GM12878 (cell line): Measurements from ENCODE around the gene RGL1. TPM values are rescaled to one million over a fixed set of nuclear protein-coding genes. Genes with fewer than 3 reads are reported as not detected.

Experiments
- CEBPB ChIP-seq, 2 experiments: fragments of 150-350 bp in 1 of 2; IDR thresholded peaks; 2 replicates each; pipeline ENCODE4 v1.6.1; 2012 to 2014; ENCODE audit warnings: low read depth in 2 of 2, low read length in 2 of 2, borderline replicate concordance in 1 of 2, inconsistent platforms in 1 of 2
- CREM ChIP-seq: IDR thresholded peaks from 2 replicates; pipeline ENCODE4 v1.6.1; 2014; ENCODE audit warnings: antibody characterized with exemption, low read depth
- E2F8 ChIP-seq: fragments of 450-650 bp; IDR thresholded peaks from 2 replicates; pipeline ENCODE4 v1.6.1; 2018; ENCODE audit warnings: mild to moderate bottlenecking, low read depth, moderate library complexity; ENCODE audit not compliant: partially characterized antibody
- IKZF2 ChIP-seq, 2 experiments: fragments of 450-650 bp; IDR thresholded peaks; 2 replicates each; pipeline ENCODE4 v1.6.1; 2017; ENCODE audit warnings: mild to moderate bottlenecking in 2 of 2, moderate library complexity in 2 of 2
- JUNB ChIP-seq: IDR thresholded peaks from 2 replicates; pipeline ENCODE4 v1.6.1; 2016; ENCODE audit warnings: antibody characterized with exemption, mild to moderate bottlenecking
- NBN ChIP-seq: fragments of 450-650 bp; IDR thresholded peaks from 2 replicates; pipeline ENCODE4 v1.6.1; 2016
- RELB ChIP-seq: fragments of 450-650 bp; IDR thresholded peaks from 2 replicates; pipeline ENCODE4 v1.6.1; 2017; ENCODE audit warnings: low read depth, mild to moderate bottlenecking, moderate library complexity
- SREBF2 ChIP-seq: IDR thresholded peaks from 2 replicates; pipeline ENCODE4 v1.6.1; 2012; ENCODE audit warnings: mild to moderate bottlenecking, low read length
- TARDBP ChIP-seq: IDR thresholded peaks from 2 replicates; pipeline ENCODE4 v1.6.1; 2016; ENCODE audit warnings: borderline replicate concordance
- WRNIP1 ChIP-seq: IDR thresholded peaks from 2 replicates; pipeline ENCODE4 v1.6.1; 2011; ENCODE audit warnings: low read depth, low read length, improper control_type of control experiment, borderline replicate concordance
- YY1 ChIP-seq: IDR thresholded peaks from 2 replicates; pipeline ENCODE4 v1.6.1; 2011; ENCODE audit warnings: low read depth, mild to moderate bottlenecking, low read length
- ZBTB33 ChIP-seq: fragments of 450-650 bp; IDR thresholded peaks from 2 replicates; pipeline ENCODE4 v1.6.1; 2017; ENCODE audit warnings: mild to moderate bottlenecking
- polyA plus RNA-seq, 11 experiments: library from polyadenylated mRNA; depleted of rRNA in 4 of 11; unstranded in 6 of 11; stranded (reverse) in 5 of 11; fragments of >200 nt; fragmentation: Nextera tagmentation in 4 of 11; fragmentation: Illumina TruSeq in 1 of 11; extraction: Ambion mirVana in 4 of 11; extraction: Trizol in 1 of 11; gene quantifications; 1 replicate in 1 of 11; 2 replicates in 10 of 11; pipeline versions ENCODE4 v1.2.1 to v1.2.3, GENCODE V29; 2011 to 2016; ENCODE audit warnings: inconsistent platforms in 2 of 11, missing spikeins in 2 of 11, low read depth in 1 of 11
- total RNA-seq, 4 experiments: library from RNA; depleted of rRNA in 3 of 4; stranded (reverse); fragments of >200 nt in 3 of 4; fragmentation: Illumina TruSeq in 1 of 4; extraction: Trizol in 1 of 4; gene quantifications; 2 replicates each; pipeline versions ENCODE4 v1.2.1 to v1.2.3, GENCODE V29; 2013 to 2021
- TF ChIP-seq, protein P1 (sequence below): fragments of 450-650 bp; conservative IDR thresholded peaks from 2 replicates; pipeline ENCODE4 v1.6.1; 2017; ENCODE audit warnings: mild to moderate bottlenecking, moderate library complexity
- TF ChIP-seq, protein P2 (sequence below): fragments of 450-650 bp; IDR thresholded peaks from 2 replicates; pipeline ENCODE4 v1.6.1; 2016; ENCODE audit warnings: mild to moderate bottlenecking
- TF ChIP-seq, protein P3 (sequence below): fragments of 450-650 bp; formaldehyde crosslinking; IDR thresholded peaks from 2 replicates; pipeline ENCODE4 v1.4.0; 2022; ENCODE audit warnings: mild to moderate bottlenecking, moderate library complexity

Gene RGL1
- total and polyA plus RNA-seq, 10 of the 15 experiments (the other 5 are each of a cell fraction or from before 2014, with no cell fraction given) = 8.1 to 25.0 (median 19.0) TPM

- TF ChIP-seq, protein P1, sequence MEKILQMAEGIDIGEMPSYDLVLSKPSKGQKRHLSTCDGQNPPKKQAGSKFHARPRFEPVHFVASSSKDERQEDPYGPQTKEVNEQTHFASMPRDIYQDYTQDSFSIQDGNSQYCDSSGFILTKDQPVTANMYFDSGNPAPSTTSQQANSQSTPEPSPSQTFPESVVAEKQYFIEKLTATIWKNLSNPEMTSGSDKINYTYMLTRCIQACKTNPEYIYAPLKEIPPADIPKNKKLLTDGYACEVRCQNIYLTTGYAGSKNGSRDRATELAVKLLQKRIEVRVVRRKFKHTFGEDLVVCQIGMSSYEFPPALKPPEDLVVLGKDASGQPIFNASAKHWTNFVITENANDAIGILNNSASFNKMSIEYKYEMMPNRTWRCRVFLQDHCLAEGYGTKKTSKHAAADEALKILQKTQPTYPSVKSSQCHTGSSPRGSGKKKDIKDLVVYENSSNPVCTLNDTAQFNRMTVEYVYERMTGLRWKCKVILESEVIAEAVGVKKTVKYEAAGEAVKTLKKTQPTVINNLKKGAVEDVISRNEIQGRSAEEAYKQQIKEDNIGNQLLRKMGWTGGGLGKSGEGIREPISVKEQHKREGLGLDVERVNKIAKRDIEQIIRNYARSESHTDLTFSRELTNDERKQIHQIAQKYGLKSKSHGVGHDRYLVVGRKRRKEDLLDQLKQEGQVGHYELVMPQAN = peak; percentile 73
- TF ChIP-seq CREM = no peak
- TF ChIP-seq, protein P2, sequence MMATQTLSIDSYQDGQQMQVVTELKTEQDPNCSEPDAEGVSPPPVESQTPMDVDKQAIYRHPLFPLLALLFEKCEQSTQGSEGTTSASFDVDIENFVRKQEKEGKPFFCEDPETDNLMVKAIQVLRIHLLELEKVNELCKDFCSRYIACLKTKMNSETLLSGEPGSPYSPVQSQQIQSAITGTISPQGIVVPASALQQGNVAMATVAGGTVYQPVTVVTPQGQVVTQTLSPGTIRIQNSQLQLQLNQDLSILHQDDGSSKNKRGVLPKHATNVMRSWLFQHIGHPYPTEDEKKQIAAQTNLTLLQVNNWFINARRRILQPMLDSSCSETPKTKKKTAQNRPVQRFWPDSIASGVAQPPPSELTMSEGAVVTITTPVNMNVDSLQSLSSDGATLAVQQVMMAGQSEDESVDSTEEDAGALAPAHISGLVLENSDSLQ = no peak
- TF ChIP-seq RELB = no peak
- TF ChIP-seq YY1 = no peak
- no peak for TF ChIP-seq CEBPB (IDR thresholded peaks at IDR 0.05; ENCODE audit: borderline replicate concordance in 1 of 2, low read depth in 2 of 2, low read length in 2 of 2)
- TF ChIP-seq, protein P3, sequence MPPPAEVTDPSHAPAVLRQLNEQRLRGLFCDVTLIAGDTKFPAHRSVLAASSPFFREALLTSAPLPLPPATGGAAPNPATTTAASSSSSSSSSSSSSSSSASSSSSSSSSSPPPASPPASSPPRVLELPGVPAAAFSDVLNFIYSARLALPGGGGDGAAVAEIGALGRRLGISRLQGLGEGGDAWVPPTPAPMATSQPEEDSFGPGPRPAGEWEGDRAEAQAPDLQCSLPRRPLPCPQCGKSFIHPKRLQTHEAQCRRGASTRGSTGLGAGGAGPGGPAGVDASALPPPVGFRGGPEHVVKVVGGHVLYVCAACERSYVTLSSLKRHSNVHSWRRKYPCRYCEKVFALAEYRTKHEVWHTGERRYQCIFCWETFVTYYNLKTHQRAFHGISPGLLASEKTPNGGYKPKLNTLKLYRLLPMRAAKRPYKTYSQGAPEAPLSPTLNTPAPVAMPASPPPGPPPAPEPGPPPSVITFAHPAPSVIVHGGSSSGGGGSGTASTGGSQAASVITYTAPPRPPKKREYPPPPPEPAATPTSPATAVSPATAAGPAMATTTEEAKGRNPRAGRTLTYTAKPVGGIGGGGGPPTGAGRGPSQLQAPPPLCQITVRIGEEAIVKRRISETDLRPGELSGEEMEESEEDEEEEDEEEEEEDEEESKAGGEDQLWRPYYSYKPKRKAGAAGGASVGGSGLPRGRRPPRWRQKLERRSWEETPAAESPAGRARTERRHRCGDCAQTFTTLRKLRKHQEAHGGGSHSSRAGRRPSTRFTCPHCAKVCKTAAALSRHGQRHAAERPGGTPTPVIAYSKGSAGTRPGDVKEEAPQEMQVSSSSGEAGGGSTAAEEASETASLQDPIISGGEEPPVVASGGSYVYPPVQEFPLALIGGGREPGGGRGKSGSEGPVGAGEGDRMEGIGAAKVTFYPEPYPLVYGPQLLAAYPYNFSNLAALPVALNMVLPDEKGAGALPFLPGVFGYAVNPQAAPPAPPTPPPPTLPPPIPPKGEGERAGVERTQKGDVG = no peak
- TF ChIP-seq E2F8 = no peak
- TF ChIP-seq ZBTB33 = no peak
- TF ChIP-seq IKZF2 (IDR thresholded peaks at IDR 0.05) = no peak; a peak in 2 of 4 replicates
- no peak for TF ChIP-seq WRNIP1
- TF ChIP-seq NBN = no peak
- no peak for TF ChIP-seq SREBF2
- no peak for TF ChIP-seq TARDBP
- no peak for TF ChIP-seq JUNB
These were observed at the start of gene RGL1 (continued) for GRCh38 chr1:183804916-183805841.
